ENCODE data around the gene CXCL17.
"Not testable (repeated sequence)": the region's sequence is repeated elsewhere in the genome, so short reads cannot be mapped to it uniquely, and the experiment has no call there.

CXCL17 gene, protein sequence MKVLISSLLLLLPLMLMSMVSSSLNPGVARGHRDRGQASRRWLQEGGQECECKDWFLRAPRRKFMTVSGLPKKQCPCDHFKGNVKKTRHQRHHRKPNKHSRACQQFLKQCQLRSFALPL

DNA sequence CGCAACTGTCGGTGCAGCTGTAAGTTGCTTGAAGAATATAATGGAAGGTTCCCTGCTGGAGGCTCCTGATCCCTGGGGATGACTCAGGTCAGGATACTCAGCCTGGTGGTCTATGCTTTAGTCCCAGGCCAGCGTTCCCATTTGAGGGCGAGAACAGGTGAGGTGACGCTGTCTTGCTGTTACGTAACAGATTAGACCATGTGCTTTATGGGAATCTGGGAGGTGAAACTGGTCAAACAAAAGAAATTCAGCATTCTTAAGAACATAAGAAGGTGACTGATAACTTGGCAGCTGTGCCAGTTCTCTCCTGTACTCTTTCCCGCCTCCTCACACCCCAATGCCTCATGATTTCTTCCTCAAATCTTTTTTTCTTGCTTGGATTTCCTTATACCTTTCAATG, at the start of gene CXCL17:
Gene CXCL17, minus strand, starts transcription at position 114 of the 400 bp plus-strand sequence. CDS start 114 bp downstream, outside the sequence.
- no peak for DNase-seq

DNA sequence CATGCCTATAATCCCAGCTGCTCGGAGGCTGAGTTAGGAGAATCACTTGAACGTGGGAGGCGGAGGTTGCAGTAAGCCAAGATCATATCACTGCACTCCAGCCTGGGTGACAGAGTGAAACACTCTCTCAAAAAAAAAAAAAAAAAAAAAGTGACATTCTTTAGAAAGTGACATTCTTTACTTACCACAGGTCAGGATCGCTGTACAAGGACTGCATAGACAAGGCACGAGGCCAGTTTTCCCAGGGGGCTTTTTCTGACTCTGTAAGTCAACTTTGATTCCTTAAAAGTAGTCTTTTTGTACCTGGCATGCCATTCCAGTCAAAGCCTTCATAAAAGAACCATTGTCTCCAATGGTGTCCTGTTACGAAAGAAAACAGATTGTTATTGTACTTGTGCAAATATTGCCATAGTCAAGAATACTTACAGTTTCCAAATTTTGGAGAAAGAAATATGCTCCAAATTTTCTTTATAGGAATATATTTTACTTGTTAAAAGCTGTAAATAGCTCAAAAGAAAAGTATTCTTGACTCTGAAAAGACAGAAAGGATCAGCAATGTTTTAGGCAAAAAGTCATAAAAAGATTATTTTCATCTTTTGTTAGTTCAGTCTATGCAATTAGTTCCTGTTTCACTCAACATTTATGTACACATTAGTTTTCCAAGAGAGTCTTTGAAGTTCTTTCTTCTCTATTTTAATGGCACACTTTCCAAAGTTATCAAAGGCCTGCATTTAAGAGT, 46.2 kb upstream of the CXCL17 start:
- DNase-seq, result no peak

DNA sequence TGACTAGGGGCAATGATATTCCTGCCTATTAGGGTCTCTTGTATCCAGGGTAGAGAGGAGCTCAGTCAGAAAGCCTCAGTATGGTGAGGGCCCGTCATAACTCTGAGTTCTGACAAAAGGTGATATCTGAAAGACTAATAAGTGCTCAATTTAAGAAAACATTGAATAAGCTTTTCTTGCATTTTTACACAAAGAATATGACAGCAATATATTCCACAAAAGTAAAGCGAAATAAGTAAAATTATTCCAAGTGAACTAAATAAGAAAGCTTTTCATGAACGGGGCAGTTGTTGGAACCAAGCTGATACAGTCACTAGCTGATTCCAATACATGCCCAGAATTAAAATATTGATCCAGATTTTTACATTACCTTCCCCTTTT, 45.0 kb upstream of the CXCL17 start:
- DNase-seq, result no peak

DNA sequence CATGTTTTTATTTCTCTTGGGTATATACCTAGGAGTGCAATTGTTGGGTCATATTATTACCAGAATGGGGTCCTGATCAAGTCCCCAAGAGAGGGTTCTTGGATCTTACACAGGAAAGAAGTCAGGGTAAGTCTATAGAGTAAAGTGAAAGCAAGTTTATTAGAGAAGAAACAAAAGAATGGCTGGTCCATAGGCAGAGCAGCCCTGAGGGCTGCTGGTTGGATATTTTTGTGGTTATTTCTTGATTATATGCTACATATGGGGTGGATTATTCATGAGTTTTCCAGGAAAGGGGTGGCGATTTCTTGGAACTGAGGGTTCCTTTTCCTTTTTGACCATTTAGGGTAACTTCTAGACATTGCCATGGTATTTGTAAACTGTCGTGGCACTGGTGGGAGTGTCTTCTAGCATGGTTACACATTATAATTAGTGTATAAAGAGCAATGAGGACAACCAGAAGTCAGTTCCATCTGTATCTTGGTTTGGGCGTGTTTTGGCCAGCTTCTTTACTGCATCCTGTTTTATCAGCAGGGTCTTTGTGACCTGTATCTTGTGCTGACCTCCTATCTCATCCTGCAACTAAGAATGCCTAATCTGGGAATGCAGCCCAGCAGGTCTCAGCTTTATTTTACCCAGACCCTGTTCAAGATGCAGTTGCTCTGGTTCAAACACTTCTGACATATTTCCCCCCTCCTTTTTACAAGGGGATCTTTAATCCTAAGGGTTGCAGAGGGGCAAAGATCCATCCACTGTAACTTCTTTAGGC, 44.5 kb upstream of the CXCL17 start:
- DNase-seq, result no peak

DNA sequence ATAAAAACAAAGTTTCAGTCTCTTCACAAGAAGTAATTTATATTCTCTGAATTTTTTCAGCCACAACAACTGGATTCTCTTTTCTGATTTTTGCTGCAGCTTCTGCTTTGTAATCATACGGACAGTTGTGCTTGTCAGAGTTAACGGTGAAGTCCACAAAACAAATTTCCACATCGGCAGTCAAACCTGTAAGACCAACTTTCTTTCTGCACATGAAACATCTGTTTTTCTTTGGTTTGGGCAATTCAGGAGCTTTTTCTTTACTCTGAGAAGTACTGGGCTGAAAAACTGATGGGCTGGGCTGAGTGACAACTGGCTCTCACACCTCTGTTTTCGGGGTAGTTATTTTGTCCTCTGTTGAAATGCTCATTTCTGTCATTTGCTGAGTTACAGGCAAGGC, 42.3 kb upstream of the CXCL17 start:
- not testable (repeated sequence) for DNase-seq

DNA sequence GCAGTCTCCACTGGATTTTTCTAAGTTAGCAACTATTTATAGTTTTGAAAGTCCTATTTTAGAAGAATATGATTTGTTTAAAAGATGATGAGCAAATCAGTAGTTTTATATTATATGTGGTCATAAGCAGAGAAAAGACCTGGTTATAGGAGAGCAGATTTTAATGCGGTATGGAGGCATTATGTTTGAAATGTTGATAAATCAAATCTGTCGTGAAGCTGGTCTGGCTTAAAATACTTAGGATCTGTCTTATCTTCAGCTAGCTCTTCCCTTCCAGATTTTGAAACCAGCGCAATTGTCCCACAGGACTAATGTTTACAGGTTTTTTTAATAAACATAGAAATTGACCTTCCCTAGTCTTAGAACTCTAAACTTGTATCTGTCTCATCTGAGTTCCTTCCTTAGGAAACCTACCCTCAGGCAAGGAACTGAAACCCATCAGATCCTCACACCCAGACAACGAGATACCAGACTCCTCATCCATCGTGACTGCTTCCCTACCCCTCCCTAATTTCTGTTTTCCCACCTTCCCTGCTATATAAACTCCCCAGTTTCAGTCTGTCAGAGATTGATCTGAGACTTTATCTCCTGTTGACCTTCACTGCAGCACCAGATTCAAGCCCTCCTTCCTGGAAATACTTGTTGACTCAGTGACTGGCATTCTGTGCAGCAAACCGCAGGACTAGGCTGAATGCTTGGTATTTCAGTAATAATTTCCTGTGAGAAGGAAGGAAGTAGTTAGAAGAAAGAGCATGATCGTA, 37.8 kb upstream of the CXCL17 start:
- DNase-seq, result no peak

DNA sequence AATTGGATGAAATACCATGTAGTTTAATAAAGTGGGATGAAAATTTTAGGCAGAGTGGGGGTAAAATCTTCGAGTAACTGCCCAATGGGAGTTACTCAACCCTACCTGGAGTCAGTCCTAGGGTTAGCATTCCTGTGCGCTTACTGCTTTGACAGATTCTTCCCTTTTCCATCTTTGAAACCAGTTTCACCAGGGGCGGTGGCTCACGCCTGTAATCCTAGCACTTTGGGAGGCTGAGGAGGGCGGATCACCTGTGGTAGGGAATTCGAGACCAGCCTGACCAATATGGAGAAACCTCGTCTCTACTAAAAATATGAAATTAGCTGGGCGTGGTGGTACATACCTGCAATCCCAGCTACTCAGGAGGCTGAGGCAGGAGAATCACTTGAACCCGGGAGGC, 37.0 kb upstream of the CXCL17 start:
- no peak for DNase-seq

DNA sequence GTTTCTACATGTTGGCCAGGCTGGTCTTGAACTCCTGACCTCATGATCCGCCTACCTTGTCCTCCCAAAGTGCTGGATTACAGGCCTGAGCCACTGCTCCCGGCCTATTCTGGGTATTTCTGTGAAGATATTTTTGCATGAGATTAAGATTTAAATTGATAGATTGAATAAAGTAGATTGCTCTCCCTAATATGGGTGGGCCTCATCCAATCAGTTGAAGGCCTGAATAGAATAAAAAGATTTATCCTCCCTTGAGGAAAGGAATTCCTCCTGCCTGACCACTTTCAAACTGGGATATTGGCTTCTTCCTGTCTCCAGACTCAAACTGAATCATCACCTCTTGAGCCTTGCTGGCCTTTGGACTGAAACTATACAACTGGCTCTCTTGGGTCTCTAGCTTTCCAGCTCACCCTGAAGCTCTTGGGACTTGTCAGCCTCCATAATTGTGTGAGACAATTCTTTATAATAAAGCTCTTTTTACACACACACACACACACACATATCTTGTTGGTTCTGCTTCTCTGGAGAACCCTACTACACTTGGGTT, 36.1 kb upstream of the CXCL17 start:
- DNase-seq, result no peak

DNA sequence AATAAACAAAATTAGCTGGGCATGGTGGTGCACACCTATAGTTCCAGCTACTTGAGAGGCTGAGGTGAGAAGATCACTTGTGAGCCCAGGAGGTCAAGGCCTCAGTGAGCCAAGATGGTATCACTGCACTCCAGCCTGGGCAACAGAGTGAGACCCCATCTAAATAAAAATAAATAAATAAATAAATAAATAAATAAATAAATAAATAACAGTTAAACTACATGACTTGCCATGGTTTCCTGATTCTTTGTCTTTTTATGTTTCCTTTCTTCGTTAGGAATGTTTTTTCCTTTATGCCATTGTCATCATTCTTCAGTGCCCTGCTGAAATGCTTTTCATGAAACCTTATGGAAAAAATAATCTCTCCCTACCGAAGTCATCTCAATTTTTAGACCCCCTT, 35.2 kb upstream of the CXCL17 start:
- no peak for DNase-seq

DNA sequence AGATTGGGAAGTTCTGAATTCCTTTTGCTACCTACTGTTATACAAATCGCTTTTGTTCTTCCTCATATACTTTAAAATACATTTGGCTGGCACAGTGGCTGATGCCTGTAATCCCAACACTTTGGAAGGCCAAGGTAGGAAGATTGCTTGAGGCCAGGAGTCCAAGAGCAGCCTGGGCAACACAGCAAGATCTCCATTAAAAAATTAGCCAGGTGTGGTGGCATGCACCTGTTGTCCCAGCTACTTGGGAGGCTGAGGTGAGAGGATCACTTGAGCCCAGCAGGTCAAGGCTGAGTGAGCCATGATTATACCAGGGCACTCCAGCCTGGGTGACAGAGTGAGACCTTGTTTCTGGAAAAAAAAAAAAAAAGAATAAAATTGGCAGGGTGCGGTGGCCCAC, 34.4 kb upstream of the CXCL17 start:
- no peak for DNase-seq

DNA sequence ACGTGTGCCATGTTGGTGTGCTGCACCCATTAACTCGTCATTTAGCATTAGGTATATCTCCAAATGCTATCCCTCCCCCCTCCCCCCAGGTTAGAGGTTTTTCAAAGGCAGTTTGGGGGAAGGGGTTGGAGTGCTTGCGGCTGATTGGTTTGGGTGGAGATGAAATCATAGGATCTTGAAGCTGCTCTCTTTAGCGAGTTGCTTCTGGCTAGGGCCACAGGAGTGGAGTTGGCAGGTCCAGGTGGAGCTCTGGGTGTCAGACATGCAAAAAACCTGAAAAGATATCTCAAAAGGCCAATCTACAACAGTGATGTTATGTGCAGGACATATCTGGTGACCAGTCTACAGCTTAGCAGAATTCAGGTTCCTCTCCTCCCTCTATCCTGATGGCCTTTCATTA, 32.6 kb upstream of the CXCL17 start:
- no peak for DNase-seq

DNA sequence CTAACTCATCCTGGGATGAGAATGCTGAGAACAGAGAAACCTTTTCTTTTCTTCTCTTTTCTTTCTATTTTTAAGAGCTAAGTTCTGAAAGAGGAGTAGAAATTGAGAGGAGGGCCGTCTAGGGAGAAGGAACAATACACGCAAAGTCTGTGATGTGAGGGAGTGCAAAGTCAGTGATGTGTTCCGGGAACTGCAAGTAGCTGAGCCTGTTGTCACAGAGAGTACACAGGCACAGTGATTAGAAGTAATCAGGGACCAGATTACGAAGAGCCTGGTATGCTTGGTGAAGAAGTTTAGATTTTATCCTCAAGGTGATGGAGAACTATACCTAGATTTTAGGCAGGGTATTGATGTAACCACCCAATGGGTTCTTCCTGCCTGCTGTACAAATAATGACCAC, 32.0 kb upstream of the CXCL17 start:
- no peak for DNase-seq

DNA sequence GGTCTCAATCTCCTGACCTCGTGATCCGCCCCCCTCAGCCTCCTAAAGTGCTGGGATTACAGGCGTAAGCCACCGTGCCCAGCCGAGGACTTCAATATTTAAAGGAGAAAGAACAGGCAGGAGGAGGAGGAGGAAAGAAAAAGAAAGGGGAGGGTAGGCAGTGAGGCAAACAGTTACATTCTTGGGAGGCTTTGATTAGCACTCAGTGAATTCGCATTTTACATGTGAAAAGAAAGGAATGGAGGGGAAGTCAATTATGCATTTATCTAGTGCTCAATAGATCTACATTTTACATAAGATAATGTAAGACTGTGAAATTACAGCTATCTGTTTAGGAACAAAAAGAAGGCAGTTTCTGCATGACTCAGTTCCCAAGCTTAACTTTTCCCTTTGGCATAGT, 30.9 kb upstream of the CXCL17 start:
- no peak for DNase-seq

DNA sequence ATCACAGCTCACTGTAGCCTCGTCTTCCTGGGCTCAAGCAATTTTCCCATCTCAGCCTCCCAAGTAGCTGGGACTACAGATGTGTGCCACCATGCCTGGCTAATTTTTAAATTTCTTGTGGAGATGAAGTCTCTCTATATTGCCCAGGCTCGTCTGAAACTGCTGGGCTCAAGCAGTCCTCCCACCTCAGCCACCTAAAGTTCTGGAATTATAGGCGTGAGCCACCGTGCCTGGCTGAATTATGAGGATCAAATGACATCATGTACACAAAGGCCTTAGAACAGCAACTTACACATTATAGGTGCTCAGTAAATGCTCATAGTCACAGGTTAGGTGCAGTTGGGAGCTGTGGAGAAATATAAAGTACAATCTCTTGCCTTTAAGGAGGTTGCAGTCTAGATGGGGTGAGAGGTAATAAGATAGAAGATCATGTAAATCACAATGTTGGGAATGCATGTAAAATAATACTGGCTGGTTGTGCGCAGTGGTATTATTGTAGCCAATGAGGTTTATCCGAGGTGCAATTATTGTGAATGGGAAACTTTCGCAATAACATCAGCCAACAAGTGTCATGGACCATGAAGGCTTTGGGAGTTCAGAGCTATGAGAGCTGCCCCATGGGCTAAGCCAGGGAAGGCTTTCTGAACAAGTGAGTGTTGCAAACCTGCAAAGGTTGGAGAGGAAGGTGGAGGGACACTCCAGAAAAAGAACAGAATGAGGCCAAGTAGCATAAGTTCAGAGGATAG, 29.8 kb upstream of the CXCL17 start:
- DNase-seq, result no peak

DNA sequence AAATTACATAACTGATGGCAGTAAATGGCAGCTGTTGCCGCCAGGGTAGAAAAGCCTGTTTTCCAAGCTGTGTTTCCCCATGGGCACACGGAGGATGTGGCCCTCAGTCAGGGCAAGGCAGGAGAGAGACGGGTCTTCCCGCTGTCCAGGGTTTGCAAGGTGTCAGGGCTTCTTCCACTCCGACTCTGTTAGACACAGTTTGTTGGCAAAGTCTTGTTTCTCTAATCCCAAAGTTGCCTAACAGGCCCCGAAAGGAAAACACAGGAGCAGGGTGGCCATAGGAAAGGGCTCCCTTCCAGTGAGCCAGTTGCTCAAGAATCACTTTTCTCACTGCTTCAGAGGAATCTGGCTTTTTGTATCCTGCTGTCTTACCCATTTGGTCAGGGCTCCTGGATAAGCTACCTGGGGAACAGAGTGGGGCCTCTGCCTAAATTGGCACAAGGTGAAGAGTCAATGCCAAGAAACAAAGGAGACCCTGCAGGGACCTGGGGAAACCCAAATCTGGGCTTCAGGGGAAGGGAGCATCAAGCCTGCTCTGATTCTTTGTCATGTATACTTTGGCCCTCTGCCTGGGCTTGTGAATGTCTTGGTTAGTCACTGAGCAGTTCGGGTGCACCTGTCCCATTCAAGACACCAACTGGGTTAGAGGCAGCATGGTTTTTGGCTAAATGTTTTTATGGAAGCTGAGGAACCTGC, 29.0 kb upstream of the CXCL17 start:
- DNase-seq, result no peak

DNA sequence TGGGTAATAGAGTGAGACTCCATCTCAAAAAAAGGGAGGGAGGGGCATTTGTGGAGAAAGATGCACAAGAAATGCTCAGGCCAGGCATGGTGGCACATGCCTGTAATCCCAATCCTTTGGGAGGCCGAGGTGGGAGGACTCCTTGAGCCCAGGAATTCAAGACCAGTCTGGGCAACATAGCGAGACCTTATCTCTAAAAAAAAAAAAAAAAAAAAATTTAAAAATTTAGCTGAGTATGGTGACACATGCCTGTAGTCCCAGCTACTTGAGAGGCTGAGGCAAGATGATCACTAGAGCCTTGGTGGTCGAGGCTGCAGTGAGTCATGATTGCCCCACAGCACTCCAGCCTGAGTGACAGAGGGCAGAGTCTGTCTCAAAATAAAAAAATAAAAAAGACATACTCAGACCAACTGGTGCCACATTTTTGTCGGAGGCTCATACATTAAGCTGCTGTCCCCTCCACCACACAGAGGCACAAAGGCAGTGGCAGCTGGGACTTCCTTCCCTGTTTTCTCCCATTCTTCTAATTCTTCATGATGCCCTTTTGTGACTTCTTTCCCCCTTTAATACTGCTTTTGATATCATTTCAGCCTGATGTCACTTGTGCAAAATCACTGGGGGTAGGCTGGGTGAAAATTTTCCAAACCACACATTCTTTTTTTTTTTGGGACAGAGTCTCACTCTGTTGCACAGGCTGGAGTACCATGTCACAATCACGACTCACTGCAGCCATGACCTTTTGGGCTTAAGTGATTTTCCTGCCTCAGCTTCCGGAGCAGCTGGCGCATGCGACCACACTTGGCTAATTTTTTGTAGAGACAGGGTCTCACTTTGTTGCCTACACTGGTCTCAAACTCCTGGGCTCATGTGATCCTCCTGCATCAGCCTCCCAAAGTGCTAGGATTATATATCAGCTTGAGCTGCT, 26.8 kb upstream of the CXCL17 start:
- no peak for DNase-seq

DNA sequence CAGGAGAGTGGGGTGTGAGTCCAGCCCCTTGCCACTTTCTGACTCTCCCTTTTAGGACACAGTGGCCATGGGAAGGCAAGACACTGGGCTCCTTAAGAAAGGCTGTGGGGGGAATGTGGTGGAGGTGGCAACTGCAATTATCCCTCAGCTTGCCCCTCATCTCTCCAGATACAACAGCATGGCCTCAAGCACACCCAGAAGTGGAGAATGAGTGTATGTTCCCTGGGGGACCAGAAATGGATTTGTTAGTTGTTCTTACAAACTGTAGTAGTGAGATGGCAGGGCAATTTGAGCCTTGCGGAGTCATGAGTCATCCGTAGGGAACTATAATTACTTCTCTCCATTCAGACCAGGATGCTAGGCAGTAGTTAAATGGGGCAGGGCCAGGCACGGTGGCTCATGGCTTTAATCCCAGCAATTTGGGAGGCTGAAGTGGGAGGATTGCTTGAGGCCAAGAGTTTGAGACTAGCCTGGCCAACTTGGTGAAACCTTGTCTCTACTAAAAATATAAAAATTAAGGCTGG, 25.6 kb upstream of the CXCL17 start:
- no peak for DNase-seq

DNA sequence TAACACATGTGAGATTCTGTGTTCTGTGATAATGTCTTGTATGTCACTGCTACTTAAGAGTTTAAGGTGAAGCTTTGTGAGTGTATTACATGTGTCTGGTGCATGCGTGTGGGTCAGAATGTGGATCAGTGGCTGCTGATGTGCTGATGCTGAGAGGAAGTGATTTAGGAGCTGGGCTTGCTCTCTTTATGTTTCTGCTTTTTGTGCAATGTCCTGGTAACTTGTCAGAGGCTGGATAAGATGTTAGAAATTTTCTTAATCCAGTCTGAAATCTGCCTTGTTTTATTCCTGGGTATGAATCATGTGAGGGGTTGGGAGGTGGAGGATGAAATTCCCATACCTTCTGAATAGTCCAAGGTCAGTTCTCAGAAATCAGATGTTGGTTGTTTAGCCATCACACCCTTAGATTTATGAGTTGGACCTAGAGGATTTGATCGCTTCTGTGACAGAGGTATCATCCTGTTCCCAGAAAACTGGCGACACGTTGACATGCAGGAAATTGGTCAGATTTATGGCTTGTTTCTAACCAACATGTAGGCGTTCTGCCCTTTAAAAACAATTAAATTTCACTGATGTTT, 24.5 kb upstream of the CXCL17 start:
- no peak for DNase-seq

DNA sequence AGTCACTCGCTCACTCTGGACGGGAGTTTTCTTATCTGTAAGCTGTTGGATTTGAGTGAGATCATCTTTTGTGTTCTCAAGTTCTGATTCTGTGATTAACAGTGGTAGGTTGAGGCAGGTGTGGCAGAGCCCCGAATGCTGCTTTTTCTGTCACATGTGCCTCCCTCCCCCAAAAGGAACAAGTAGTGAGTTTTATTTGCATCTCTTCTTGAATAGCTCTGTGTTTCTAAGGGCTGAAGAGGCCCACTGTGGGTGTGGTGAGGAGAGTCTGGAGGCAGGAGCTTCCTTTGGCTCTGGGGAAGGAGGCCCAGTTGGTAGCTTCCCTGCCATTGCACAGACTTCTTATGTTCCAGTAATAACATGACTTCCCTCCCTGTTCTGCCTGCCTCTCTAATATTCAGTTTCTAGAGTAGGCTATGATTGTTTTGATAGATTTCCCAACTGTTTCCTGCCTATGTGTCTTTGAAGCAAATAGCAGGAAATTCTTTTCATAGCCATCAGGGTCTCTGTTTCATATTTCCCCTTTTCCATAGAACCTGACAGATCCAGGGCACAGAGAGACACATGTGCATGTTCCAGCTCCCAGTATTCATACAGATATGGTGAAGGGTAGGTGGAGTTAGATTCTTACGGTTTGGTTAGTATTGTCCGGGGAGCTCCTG, 23.9 kb upstream of the CXCL17 start:
- DNase-seq, result no peak
